Pancreas (tissue), 10 donors: ENCODE data around the gene MAG. TPM values are rescaled to one million over a fixed set of nuclear protein-coding genes. Genes with fewer than 3 reads are reported as not detected.

Experiments used
- ATAC-seq, 4 donors: fragments of 200-7000 bp; cut with Tn5 transposase; one replicate each; pipeline versions ENCODE4 v1.8.0 to v1.9.1; 2020; ENCODE audit warnings: mild to moderate bottlenecking in 4 of 4, moderate library complexity in 4 of 4
- DNase-seq, 6 donors: peaks; one replicate each; pipeline ENCODE4 v3.0.0-alpha.2; 2020
- FAIRE-seq: peaks from 2 replicates; lab custom pipeline; 2012; peaks lifted over from hg19 to GRCh38; lab: Jason Lieb, UNC
- H3K27ac ChIP-seq, 4 donors: fragments of 200-600 bp; sonication (generic); 1 replicate in 3 of 4; 2 replicates in 1 of 4; pipeline versions ENCODE4 v1.5.0 to v1.8.0; 2020
- H3K27me3 ChIP-seq, 4 donors: fragments of 200-600 bp; one replicate each; pipeline ENCODE4 v1.8.0; 2021
- H3K36me3 ChIP-seq, 3 donors: fragments of 200-600 bp; sonication (generic) in 1 of 3; one replicate each; pipeline versions ENCODE4 v1.5.0 to v1.8.0; 2020 to 2021
- H3K4me1 ChIP-seq, 3 donors: fragments of 200-600 bp; one replicate each; pipeline ENCODE4 v1.8.0; 2021
- H3K4me3 ChIP-seq, 4 donors: fragments of 200-600 bp; sonication (generic) in 2 of 4; one replicate each; pipeline versions ENCODE4 v1.5.0 to v1.8.0; 2020 to 2021
- H3K9me3 ChIP-seq, 4 donors: fragments of 200-600 bp; one replicate each; pipeline ENCODE4 v1.8.0; 2021
- WGBS, 2 donors: extraction: QIAGEN DNeasy Blood & Tissue Kit; methylation state at CpG; one replicate each; pipeline ENCODE4 v1.1.7; 2013; 5-methylcytosine and 5-hydroxymethylcytosine counted together
- intact Hi-C, 3 donors: fragments of 100-400 bp; cut with DNase I; formaldehyde crosslinking; loops; one replicate each; pipeline versions ENCODE4 v1.11.1 to v1.14.2; 2022
- polyA plus RNA-seq, 2 donors: library from polyadenylated mRNA; stranded (reverse); fragments of 200-250 nt; gene quantifications; one replicate each; pipeline ENCODE4 v1.2.3, GENCODE V29; 2013
- total RNA-seq, 6 donors: library from RNA; stranded (reverse); fragmentation: NEBNext Ultra II Directional in 4 of 6; extraction: Animal tissue kit (Norgen Biotek cat#: 25700) in 4 of 6; gene quantifications; one replicate each; pipeline versions ENCODE4 v1.2.1 to v1.2.4, GENCODE V29; 2021 to 2023
- TF ChIP-seq, protein P1 (sequence below), 4 donors: fragments of 200-600 bp; sonication (generic) in 3 of 4; IDR thresholded peaks; one replicate each; pipeline versions ENCODE4 v1.5.0 to v1.8.0; 2021; ENCODE audit warnings: antibody characterized with exemption in 4 of 4
- donor health status: healthy with polysubstance abuse.
- donor health status: DM: no; HTN: no; CAD: no; lungs with moderate emphysema.
- donor health status: DM: no; HTN: no; CAD: no.
- donor health status: control.
- donor health status: control.
- donor health status: Bipolar disorder and iron deficiency.
- donor health status: DM: yes; HTN: yes; CAD: no.
- donor health status: DM: no; HTN: no; CAD: no.
- donor health status: DM: no; HTN: no; CAD: no.
- donor health status: DM: yes; HTN: yes; CAD: no.

The MAG gene
- total and polyA plus RNA-seq, 8 donors = 0.17 to 0.47 TPM; not detected in 6

DNA sequence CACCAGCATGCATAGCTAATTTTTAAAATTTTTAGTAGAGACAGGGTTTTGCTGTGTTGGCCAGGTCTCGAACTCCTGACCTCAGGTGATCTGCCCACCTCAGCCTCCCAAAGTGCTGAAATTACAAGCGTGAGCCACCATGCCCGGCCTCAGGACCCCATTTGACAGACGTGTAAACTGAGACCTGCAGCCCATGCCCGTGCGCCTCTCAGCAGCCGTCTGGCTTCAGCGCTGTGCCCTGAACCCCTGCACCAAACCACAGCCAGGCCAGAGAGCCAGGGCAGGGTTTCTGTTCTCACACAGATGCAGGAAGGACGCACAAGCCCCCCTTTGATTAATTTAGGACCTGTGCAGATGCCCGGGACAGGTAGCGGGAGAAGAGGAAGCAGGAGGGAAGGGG, 48.5 kb downstream of the MAG start:
- no peaks in the 10 kb centered on the region for H3K9me3 ChIP-seq
- FAIRE-seq = no peak
- 70 to 85% methylated on average over 11 of the region's 11 CpGs for WGBS, 2 donors
- H3K36me3 ChIP-seq = no peaks in the 10 kb centered on the region
- no peak overlapping the region for H3K4me3 ChIP-seq
- intact Hi-C loops = loop anchor here in 1 of 3 donors (10.0 kb wide), 1 partner anchor 134 kb away; no protein-coding TSS in a partner anchor
- H3K27me3 ChIP-seq = no peaks in the 10 kb centered on the region
- no peaks in the 10 kb centered on the region for H3K4me1 ChIP-seq
- TF ChIP-seq, protein P1, sequence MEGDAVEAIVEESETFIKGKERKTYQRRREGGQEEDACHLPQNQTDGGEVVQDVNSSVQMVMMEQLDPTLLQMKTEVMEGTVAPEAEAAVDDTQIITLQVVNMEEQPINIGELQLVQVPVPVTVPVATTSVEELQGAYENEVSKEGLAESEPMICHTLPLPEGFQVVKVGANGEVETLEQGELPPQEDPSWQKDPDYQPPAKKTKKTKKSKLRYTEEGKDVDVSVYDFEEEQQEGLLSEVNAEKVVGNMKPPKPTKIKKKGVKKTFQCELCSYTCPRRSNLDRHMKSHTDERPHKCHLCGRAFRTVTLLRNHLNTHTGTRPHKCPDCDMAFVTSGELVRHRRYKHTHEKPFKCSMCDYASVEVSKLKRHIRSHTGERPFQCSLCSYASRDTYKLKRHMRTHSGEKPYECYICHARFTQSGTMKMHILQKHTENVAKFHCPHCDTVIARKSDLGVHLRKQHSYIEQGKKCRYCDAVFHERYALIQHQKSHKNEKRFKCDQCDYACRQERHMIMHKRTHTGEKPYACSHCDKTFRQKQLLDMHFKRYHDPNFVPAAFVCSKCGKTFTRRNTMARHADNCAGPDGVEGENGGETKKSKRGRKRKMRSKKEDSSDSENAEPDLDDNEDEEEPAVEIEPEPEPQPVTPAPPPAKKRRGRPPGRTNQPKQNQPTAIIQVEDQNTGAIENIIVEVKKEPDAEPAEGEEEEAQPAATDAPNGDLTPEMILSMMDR (IDR thresholded peaks at IDR 0.05) = no peak
- no peak overlapping the region for H3K27ac ChIP-seq
- no peak for DNase-seq
- ATAC-seq = no peak

DNA sequence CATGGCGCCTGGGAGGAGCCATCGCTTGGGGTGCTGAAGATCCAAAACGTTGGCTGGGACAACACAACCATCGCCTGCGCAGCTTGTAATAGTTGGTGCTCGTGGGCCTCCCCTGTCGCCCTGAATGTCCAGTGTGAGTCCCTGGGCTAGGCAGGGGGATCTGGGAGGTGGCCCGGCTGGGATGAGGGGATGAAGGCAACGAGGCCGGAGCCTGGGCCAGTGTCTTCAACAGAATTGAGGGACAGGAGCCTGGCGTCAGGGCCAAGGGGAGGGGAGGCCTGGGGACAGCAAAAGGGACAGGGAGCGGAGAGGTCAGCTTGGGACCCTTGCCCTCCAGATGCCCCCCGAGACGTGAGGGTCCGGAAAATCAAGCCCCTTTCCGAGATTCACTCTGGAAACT, 49.0 kb downstream of the MAG start:
- Histone ChIP-seq H3K27me3 (no peaks in the 10 kb centered on the region), H3K9me3 (no peaks in the 10 kb centered on the region), H3K4me3 (no peak overlapping the region), H3K4me1 (no peaks in the 10 kb centered on the region), H3K27ac (no peak overlapping the region), H3K36me3 (no peaks in the 10 kb centered on the region)
- 74 to 78% methylated on average over 16 of the region's 16 CpGs for WGBS, 2 donors
- TF ChIP-seq, protein P1 (IDR thresholded peaks at IDR 0.05) = no peak
- no peak for ATAC-seq
- no peak for DNase-seq
- no peak for FAIRE-seq
- intact Hi-C loops = loop anchor here in 1 of 3 donors (10.0 kb wide), 1 partner anchor 134 kb away; no protein-coding TSS in a partner anchor

DNA sequence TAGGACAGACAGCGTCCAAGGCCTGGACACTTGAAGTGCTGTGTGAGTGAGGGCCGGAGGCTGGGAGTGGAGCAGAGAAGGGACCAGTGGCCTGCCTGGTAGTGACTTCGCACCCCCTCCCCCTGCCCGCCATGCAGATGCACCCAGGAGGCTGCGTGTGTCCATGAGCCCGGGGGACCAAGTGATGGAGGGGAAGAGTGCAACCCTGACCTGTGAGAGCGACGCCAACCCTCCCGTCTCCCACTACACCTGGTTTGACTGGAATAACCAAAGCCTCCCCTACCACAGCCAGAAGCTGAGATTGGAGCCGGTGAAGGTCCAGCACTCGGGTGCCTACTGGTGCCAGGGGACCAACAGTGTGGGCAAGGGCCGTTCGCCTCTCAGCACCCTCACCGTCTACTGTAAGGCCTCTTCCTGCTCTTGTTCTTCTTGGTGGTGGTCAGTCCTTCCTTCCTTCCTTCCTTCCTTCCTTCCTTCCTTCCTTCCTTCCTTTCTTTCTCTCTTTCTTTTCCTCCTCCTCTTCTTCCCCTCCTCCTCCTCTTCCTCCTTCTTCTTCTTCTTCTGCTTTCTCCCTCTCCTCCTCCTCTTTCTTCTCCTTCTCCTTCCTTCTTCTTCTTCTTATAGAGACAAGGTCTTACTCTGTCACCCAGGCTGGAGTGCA, 49.7 kb downstream of the MAG start:
- Histone ChIP-seq H3K4me1 (no peaks in the 10 kb centered on the region), H3K27me3 (no peaks in the 10 kb centered on the region), H3K36me3 (no peaks in the 10 kb centered on the region), H3K4me3 (no peak overlapping the region), H3K9me3 (no peaks in the 10 kb centered on the region), H3K27ac (no peak overlapping the region)
- intact Hi-C loops = loop anchor here in 1 of 3 donors (10.0 kb wide), 1 partner anchor 133 kb away; no protein-coding TSS in a partner anchor
- no peak for FAIRE-seq
- no peak for DNase-seq
- whole genome bisulfite sequencing, 2 donors = 77 to 83% methylated on average over 14 of the region's 14 CpGs
- TF ChIP-seq, protein P1 (IDR thresholded peaks at IDR 0.05) = no peak
- no peak for ATAC-seq

DNA sequence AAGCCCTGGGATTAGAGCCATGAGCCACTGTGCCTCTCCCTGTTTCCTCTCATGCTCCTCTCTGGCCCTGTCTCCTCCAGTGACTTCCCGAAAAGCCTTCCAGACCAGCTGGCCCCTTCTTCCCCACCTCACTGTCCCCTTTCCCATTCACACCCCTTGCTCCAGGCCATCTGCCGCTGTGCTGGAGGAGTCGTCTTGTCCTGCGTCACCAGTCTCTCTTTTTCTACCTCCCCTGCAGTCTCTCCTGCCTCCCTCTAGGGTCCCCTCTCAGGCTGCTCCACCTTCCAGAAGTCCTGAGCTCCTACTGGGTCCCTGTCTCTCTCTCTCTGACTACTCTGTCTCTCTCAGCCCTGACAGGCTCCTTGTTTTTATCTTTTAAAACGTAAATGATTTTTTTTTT, 50.5 kb downstream of the MAG start:
- H3K9me3 ChIP-seq = no peaks in the 10 kb centered on the region
- FAIRE-seq = no peak
- H3K27me3 ChIP-seq = no peaks in the 10 kb centered on the region
- H3K4me1 ChIP-seq = no peaks in the 10 kb centered on the region
- no peak overlapping the region for H3K27ac ChIP-seq
- H3K36me3 ChIP-seq = no peaks in the 10 kb centered on the region
- intact Hi-C loops = loop anchor here in 1 of 3 donors (10.0 kb wide), 1 partner anchor 132 kb away; no protein-coding TSS in a partner anchor
- TF ChIP-seq, protein P1 (IDR thresholded peaks at IDR 0.05) = no peak
- WGBS, 2 donors = 56 to 62% methylated on average over 5 of the region's 5 CpGs
- DNase-seq = peak in 1 of 6 donors; percentile 26
- peak in 2 of 4 donors; percentile 41 to 63 for ATAC-seq
- H3K4me3 ChIP-seq = no peak overlapping the region

DNA sequence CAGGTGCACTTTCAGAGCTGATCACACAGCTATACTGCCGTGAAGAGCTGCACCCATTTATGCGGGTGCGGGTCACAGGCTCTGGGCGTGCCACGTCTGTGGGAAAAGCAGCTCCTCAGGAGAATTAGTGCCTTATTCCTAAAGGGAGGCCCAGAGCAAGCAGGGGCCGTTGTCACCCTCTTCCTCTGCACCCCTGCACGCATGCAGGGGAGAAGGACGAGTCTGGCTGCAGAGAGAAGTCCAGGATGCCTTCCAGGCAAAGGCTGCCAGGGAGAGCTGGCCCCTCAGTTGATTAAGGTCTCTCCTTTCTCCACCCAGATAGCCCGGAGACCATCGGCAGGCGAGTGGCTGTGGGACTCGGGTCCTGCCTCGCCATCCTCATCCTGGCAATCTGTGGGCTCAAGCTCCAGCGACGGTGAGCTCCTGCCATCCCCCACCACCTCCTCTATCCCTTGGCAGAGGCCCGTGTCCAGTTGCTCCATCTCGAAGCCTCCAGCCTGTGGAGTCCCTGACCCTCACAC, 52.6 kb downstream of the MAG start:
- peak in 1 of 6 donors; percentile 28 for DNase-seq
- TF ChIP-seq, protein P1 (IDR thresholded peaks at IDR 0.05) = no peak
- Histone ChIP-seq H3K27ac (no peak overlapping the region), H3K27me3 (no peaks in the 10 kb centered on the region), H3K36me3 (no peaks in the 10 kb centered on the region), H3K4me3 (no peak overlapping the region), H3K4me1 (no peaks in the 10 kb centered on the region), H3K9me3 (no peaks in the 10 kb centered on the region)
- intact Hi-C loops = loop anchor here in 1 of 3 donors (10.0 kb wide), 1 partner anchor 130 kb away; no protein-coding TSS in a partner anchor
- 70 to 77% methylated on average over 17 of the region's 17 CpGs for WGBS, 2 donors
- no peak for ATAC-seq
- FAIRE-seq = no peak
